HG03280 (cell line): ENCODE data around the gene CELF4.

Source experiments
- ATAC-seq: cut with Tn5 transposase; IDR thresholded peaks from one replicate; pipeline ENCODE4 v1.9.1; 2021; ENCODE audit warnings: mild to moderate bottlenecking, moderate library complexity; ENCODE audit not compliant: unreplicated experiment

The CELF4 gene

GRCh38 chr18:37497853-37498518 is 67.6 kb downstream of the CELF4 start:
- ATAC-seq, result no peak

GRCh38 chr18:37496568-37496967 is 69.0 kb downstream of the CELF4 start:
- no peak for ATAC-seq

GRCh38 chr18:37495354-37495753 is 70.2 kb downstream of the CELF4 start:
- no peak for ATAC-seq

- no peak for ATAC-seq
Observed at GRCh38 chr18:37494406-37494805, 71.2 kb downstream of the CELF4 start.

- no peak for ATAC-seq
Observed at GRCh38 chr18:37493352-37493935, 72.2 kb downstream of the CELF4 start.

- ATAC-seq, result no peak
Observed at GRCh38 chr18:37492952-37493351, 72.6 kb downstream of the CELF4 start.

GRCh38 chr18:37491526-37491925 is 74.1 kb downstream of the CELF4 start:
- ATAC-seq, result no peak

GRCh38 chr18:37489998-37490397 is 75.6 kb downstream of the CELF4 start:
- ATAC-seq, result no peak

GRCh38 chr18:37489011-37489410 is 76.6 kb downstream of the CELF4 start:
- ATAC-seq, result no peak

GRCh38 chr18:37487400-37487867 is 78.2 kb downstream of the CELF4 start:
- ATAC-seq, result no peak

- no peak for ATAC-seq
Observed at GRCh38 chr18:37486848-37487247, 78.8 kb downstream of the CELF4 start.

GRCh38 chr18:37484983-37485834 is 80.4 kb downstream of the CELF4 start:
- ATAC-seq, result no peak

- ATAC-seq, result no peak
Observed at GRCh38 chr18:37483984-37484819, 81.4 kb downstream of the CELF4 start.

- ATAC-seq, result no peak
Observed at GRCh38 chr18:37483221-37483971, 82.2 kb downstream of the CELF4 start.

- no peak for ATAC-seq
Observed at GRCh38 chr18:37482433-37482832, 83.2 kb downstream of the CELF4 start.

GRCh38 chr18:37482002-37482401 is 83.6 kb downstream of the CELF4 start:
- ATAC-seq, result no peak

GRCh38 chr18:37481491-37481890 is 84.1 kb downstream of the CELF4 start:
- ATAC-seq, result no peak

GRCh38 chr18:37481072-37481471 is 84.5 kb downstream of the CELF4 start:
- no peak for ATAC-seq

- no peak for ATAC-seq
Observed at GRCh38 chr18:37476611-37477295, 88.8 kb downstream of the CELF4 start.

GRCh38 chr18:37476182-37476581 is 89.4 kb downstream of the CELF4 start:
- no peak for ATAC-seq
